SU-DHL-6 (cell line): ENCODE measurements around the gene EDEM3.

Experiments
- CTCF ChIP-seq: fragments of 200-600 bp; sonication (generic); IDR thresholded peaks from one replicate; pipeline ENCODE4 v1.5.1; 2017; ENCODE audit warnings: antibody characterized with exemption, mild to moderate bottlenecking, low read length, moderate library complexity; ENCODE audit not compliant: insufficient read depth, poor library complexity, severe bottlenecking
- EZH2phosphoT487 ChIP-seq: fragments of 200-600 bp; sonication (generic), shearing (Covaris generic); conservative IDR thresholded peaks from 2 replicates; pipeline ENCODE4 v1.6.1; 2018; ENCODE audit warnings: mild to moderate bottlenecking, antibody characterized with exemption, low read length, moderate library complexity, mixed read lengths

GRCh38 chr1:184661801-184662200, 92.9 kb downstream of the EDEM3 start:
- no peak for TF ChIP-seq CTCF
- no peak for TF ChIP-seq EZH2phosphoT487
